OCI-LY3 (cell line): Measurements from ENCODE around the gene LPP.

Source experiments
- CTCF ChIP-seq: fragments of 200-600, 300-600 bp; sonication (generic); IDR thresholded peaks from 2 replicates; pipeline ENCODE4 v1.5.1; 2014; ENCODE audit warnings: antibody characterized with exemption, low read length, low read depth
- EZH2phosphoT487 ChIP-seq: fragments of 200-600 bp; shearing (Covaris generic); IDR thresholded peaks from 2 replicates; pipeline ENCODE4 v1.6.1; 2018; ENCODE audit warnings: antibody characterized with exemption, mixed run types, low read depth

GRCh38 chr3:188468196-188468595 is 314.2 kb downstream of the LPP start:
- TF ChIP-seq EZH2phosphoT487: no peak
- TF ChIP-seq CTCF: no peak
